Loucy (cell line): ENCODE measurements around the gene FBXW10B.
"Not testable (repeated sequence)": the region's sequence is repeated elsewhere in the genome, so short reads cannot be mapped to it uniquely, and the experiment has no call there.

Experiments used
- H2AFZ ChIP-seq: fragments of 200-600 bp; sonication (generic); 2 replicates; pipeline ENCODE4 v1.6.0; 2016; ENCODE audit warnings: antibody characterized with exemption, mild to moderate bottlenecking, low read length, moderate library complexity
- H3F3A ChIP-seq: fragments of 200-600 bp; 2 replicates; pipeline ENCODE4 v1.6.0; 2016; ENCODE audit warnings: antibody characterized with exemption, low read depth, mild to moderate bottlenecking
- H3K27me3 ChIP-seq: fragments of 200-600 bp; sonication (generic); 2 replicates; pipeline ENCODE4 v1.6.1; 2014; ENCODE audit warnings: low read length, mild to moderate bottlenecking; ENCODE audit not compliant: insufficient read depth, poor library complexity, severe bottlenecking
- H3K36me3 ChIP-seq: fragments of 200-600 bp; sonication (generic); 2 replicates; pipeline ENCODE4 v1.6.1; 2016; ENCODE audit warnings: low read length; ENCODE audit not compliant: insufficient read depth
- H3K4me1 ChIP-seq: fragments of 200-600 bp; sonication (generic); 2 replicates; pipeline ENCODE4 v1.5.1; 2014; ENCODE audit warnings: low read length, mild to moderate bottlenecking; ENCODE audit not compliant: insufficient read depth, poor library complexity, severe bottlenecking
- H3K4me2 ChIP-seq: fragments of 200-600 bp; sonication (generic); 2 replicates; pipeline ENCODE4 v1.6.0; 2014; ENCODE audit warnings: antibody characterized with exemption, low read length, low read depth, mild to moderate bottlenecking; ENCODE audit not compliant: poor library complexity, severe bottlenecking
- H3K4me3 ChIP-seq: fragments of 200-600 bp; sonication (generic); 2 replicates; pipeline ENCODE4 v1.5.1; 2014; ENCODE audit warnings: low read length, mild to moderate bottlenecking, mixed read lengths; ENCODE audit not compliant: poor library complexity, severe bottlenecking
- H3K79me2 ChIP-seq: fragments of 200-600 bp; sonication (generic); 2 replicates; pipeline ENCODE4 v1.6.1; 2014; ENCODE audit warnings: low read length; ENCODE audit not compliant: insufficient read depth
- H3K9ac ChIP-seq: fragments of 200-600 bp; sonication (generic); 2 replicates; pipeline ENCODE4 v1.6.0; 2014; ENCODE audit warnings: mild to moderate bottlenecking, low read depth, low read length, moderate library complexity; ENCODE audit not compliant: poor library complexity, severe bottlenecking
- H3K9me2 ChIP-seq: fragments of 200-600 bp; sonication (generic); replicated peaks from 2 replicates; pipeline ENCODE4 v1.6.1; 2016; ENCODE audit warnings: low read depth, low read length, mixed read lengths
- H3K9me3 ChIP-seq: fragments of 200-600 bp; sonication (generic); 2 replicates; pipeline ENCODE4 v1.6.1; 2014; ENCODE audit warnings: mild to moderate bottlenecking, antibody characterized with exemption, low read length, low read depth; ENCODE audit not compliant: insufficient read depth
- H4K20me1 ChIP-seq: fragments of 200-600 bp; sonication (generic); 2 replicates; pipeline ENCODE4 v1.6.0; 2014; ENCODE audit warnings: antibody characterized with exemption, low read length, mild to moderate bottlenecking; ENCODE audit not compliant: insufficient read depth, poor library complexity, severe bottlenecking
- CTCF ChIP-seq: fragments of 200-600 bp; sonication (generic); conservative IDR thresholded peaks from 2 replicates; pipeline ENCODE4 v1.5.1; 2014; ENCODE audit warnings: mild to moderate bottlenecking, antibody characterized with exemption, low read length
- EZH2phosphoT487 ChIP-seq: fragments of 200-600 bp; IDR thresholded peaks from 2 replicates; pipeline ENCODE4 v1.6.1; 2018; ENCODE audit warnings: antibody characterized with exemption, mild to moderate bottlenecking, moderate library complexity, borderline replicate concordance

FBXW10B gene

DNA sequence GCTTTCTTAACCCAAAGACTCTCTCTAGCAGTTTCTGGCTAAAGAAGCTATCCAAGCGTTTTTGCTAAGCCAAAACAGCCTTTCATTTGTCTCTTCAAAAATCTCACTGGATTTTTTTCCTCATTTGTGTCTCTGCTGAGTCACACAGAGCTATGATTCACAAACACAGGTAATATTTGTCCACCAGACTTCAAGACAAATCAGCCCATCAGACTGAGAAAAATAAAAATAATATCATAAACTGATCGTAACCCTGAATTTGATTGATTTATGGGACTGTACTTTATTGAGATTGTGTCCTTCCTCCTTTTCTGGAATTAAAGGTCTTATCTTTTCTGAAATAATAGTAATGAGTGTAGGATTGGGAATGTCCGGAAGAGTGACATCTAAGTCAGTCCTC lies 38.8 kb upstream of the FBXW10B start:
- Histone ChIP-seq H3K9me2 (no peaks in the 10 kb centered on the region), H3K79me2 (no peaks in the 10 kb centered on the region), H3F3A (no peaks in the 10 kb centered on the region), H3K4me3 (no peak overlapping the region), H4K20me1 (no peaks in the 10 kb centered on the region), H3K9ac (no peak overlapping the region), H3K4me2 (no peak overlapping the region), H3K9me3 (no peaks in the 10 kb centered on the region), H2AFZ (no peak overlapping the region), H3K36me3 (no peaks in the 10 kb centered on the region), H3K4me1 (no peaks in the 10 kb centered on the region), H3K27me3 (no peaks in the 10 kb centered on the region)
- no peak for TF ChIP-seq EZH2phosphoT487
- no peak for TF ChIP-seq CTCF

DNA sequence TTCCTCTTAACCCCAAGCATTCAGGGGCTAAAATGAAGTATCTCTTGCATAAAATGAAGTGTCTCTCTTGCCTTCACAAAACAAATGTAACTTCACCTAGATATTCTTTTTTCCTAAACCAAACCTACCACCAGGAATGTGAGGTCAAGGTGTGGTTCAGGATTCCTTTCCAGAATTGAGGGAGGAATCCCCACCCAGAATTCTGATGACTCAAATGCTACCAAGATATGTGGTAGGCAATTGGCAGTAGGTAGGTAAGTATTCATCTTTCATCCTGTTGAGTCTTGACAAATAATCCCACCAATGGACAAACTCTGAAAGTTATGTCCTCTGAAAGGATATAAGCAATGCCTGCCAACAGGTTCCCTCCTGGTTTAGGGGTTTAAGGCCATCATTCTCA lies 38.4 kb upstream of the FBXW10B start:
- Histone ChIP-seq H3K4me1 (no peaks in the 10 kb centered on the region), H3K4me3 (no peak overlapping the region)

GRCh38 chr17:15654886-15655561 lies 35.5 kb upstream of the FBXW10B start:
- H3K9ac ChIP-seq, result no peak overlapping the region
- no peaks in the 10 kb centered on the region for H3K9me3 ChIP-seq
- H3K4me3 ChIP-seq, result no peak overlapping the region
- H3K9me2 ChIP-seq, result no peaks in the 10 kb centered on the region
- no peak overlapping the region for H2AFZ ChIP-seq
- no peaks in the 10 kb centered on the region for H3K27me3 ChIP-seq
- H3F3A ChIP-seq, result no peaks in the 10 kb centered on the region
- no peaks in the 10 kb centered on the region for H4K20me1 ChIP-seq
- no peaks in the 10 kb centered on the region for H3K36me3 ChIP-seq
- H3K4me2 ChIP-seq, result no peak overlapping the region
- peaks cover 13% of the 10 kb centered on the region for H3K4me1 ChIP-seq
- H3K79me2 ChIP-seq, result no peaks in the 10 kb centered on the region
- no peak for TF ChIP-seq CTCF
- no peak for TF ChIP-seq EZH2phosphoT487

More for the DNA sequence above, 38.4 kb upstream of the FBXW10B start:
- no peak overlapping the region for H2AFZ ChIP-seq
- H3K79me2 ChIP-seq, result no peaks in the 10 kb centered on the region
- no peaks in the 10 kb centered on the region for H3K9me3 ChIP-seq
- no peaks in the 10 kb centered on the region for H3K36me3 ChIP-seq
- no peak overlapping the region for H3K4me2 ChIP-seq
- no peaks in the 10 kb centered on the region for H4K20me1 ChIP-seq
- H3K9me2 ChIP-seq, result no peaks in the 10 kb centered on the region
- no peak overlapping the region for H3K9ac ChIP-seq
- H3F3A ChIP-seq, result no peaks in the 10 kb centered on the region
- no peak for TF ChIP-seq EZH2phosphoT487
- no peak for TF ChIP-seq CTCF
- H3K27me3 ChIP-seq, result no peaks in the 10 kb centered on the region

DNA sequence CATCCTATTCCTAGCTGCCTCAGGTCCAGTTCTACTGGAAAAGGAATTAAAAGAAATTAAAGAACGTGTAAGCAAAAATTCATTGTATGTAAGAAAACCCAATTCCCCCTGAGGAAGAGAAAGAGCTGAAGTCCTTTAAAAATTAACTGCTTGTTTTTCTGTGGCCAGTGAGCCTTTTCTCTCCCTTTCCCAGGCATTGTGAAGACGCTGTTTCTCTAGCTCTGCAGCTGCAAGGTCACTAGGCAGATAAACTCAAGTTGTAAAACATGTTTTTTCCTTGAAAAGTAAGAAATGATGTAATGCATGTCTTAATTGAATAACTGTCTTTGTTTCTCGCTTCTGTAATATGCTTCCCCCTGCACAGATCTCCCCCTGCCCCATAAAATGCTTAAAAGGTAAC lies 34.9 kb upstream of the FBXW10B start:
- not testable (repeated sequence) for H3K4me2 ChIP-seq, H3K9ac ChIP-seq, H3K27me3 ChIP-seq, H3K4me3 ChIP-seq, H3K79me2 ChIP-seq, H3K36me3 ChIP-seq, H2AFZ ChIP-seq, H3K9me2 ChIP-seq, H4K20me1 ChIP-seq, H3K9me3 ChIP-seq, H3F3A ChIP-seq
- H3K4me1 ChIP-seq, result peaks cover 13% of the 10 kb centered on the region
